ENCODE measurements around the gene EFNA3.
A peak's percentile ranks its signal among the peaks of the same experiment; 100 is the strongest.

Gene EFNA3

GRCh38 chr1:155048449-155049334 is 29.9 kb upstream of the EFNA3 start:
- no peak overlapping the region for H3K4me3 ChIP-seq (ENCODE audit: low read depth, low read length)

DNA sequence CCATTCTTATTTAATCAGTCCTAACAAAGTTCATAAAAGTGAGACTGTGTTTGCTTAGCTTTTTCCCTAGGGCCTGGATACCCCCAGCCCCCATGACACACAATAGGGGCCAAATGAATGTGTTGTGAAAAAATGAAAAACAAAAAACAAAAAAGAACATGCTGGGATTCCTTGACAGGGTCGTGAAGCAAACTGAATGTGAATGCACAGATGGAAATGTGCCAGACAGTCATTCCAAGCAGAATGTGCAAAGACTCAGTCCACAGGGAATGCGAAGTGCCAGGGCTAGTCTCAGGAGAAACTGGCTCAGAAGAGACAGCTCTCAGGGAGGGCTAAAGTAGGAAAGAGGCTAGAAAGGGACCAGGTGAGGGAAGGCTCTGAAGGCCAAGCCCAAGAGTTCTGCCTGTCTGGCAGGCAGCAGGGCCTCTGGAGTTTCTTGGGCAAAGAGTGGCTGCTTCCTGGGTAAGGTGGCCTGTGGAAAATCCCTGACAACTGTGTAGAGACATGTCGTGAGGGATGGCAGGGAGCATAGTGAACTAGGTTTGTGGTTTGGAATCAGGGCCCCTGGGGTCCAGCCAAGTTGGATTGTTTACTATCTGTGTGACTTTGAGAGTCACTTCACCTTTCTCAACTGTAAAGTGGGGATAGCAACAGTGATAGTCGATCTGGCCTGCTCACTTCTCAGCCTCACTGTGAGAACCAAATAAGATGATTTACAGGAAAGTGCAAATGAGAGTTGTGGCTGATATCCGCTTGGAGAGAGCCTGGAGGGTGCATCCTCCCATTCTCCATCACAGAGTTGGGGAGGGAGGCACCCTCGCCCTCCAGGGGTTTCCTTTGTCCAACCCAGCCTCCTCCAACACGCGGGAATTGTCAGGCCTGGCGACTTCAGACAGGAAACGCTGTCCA is 28.7 kb upstream of the EFNA3 start:
- peak overlapping the region; percentile 77 for H3K4me3 ChIP-seq (ENCODE audit: low read depth, low read length)
- TF ChIP-seq, protein P1, sequence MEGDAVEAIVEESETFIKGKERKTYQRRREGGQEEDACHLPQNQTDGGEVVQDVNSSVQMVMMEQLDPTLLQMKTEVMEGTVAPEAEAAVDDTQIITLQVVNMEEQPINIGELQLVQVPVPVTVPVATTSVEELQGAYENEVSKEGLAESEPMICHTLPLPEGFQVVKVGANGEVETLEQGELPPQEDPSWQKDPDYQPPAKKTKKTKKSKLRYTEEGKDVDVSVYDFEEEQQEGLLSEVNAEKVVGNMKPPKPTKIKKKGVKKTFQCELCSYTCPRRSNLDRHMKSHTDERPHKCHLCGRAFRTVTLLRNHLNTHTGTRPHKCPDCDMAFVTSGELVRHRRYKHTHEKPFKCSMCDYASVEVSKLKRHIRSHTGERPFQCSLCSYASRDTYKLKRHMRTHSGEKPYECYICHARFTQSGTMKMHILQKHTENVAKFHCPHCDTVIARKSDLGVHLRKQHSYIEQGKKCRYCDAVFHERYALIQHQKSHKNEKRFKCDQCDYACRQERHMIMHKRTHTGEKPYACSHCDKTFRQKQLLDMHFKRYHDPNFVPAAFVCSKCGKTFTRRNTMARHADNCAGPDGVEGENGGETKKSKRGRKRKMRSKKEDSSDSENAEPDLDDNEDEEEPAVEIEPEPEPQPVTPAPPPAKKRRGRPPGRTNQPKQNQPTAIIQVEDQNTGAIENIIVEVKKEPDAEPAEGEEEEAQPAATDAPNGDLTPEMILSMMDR (IDR thresholded peaks at IDR 0.05; ENCODE audit: low read depth, low read length) = no peak

More at GRCh38 chr1:155048449-155049334, 29.9 kb upstream of the EFNA3 start:
- TF ChIP-seq, protein P1 (IDR thresholded peaks at IDR 0.05; ENCODE audit: low read depth, low read length) = no peak

DNA sequence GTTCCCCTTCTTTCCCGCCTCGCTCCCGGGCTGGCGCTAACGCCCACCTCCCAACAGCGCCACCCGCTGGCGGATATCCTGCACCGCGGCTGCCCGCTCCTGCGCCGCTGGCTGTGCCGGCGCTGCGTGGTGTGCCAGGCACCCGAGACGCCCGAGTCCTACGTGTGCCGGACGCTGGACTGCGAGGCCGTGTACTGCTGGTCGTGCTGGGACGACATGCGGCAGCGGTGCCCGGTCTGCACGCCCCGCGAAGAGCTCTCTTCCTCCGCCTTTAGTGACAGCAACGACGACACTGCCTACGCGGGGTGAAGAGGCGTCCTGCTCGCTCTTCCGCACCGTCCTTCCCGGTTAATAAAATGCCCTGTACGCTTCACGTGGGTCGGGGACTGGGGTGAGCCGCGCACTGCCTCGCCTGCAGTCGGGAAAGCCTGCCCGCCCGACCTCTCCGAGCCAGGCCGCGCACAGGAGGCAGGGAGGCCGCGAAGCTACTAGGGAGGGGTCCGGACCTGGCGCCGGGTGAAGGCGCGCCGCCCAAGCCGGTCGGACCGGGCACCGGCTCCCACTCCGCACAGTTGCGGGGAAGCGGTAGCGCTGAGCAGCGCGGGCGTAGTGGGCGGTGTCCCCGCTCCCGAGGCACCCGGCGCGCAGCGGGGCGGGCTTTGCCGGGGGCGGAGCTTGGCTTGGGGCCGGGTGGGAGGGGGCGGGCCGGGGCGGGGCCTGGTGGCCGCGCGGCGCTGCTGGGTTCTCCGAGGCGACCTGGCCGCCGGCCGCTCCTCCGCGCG is 27.9 kb upstream of the EFNA3 start, which contains the start of gene ADAM15:
TSS of gene ADAM15 (plus strand) at position 757 of the 782 bp plus-strand sequence. CDS start 71 bp downstream, outside the sequence.
- TF ChIP-seq, protein P1 (IDR thresholded peaks at IDR 0.05; ENCODE audit: low read depth, low read length) = peak; percentile 90
- peak within 1 kb of the TSS; percentile 77 for H3K4me3 ChIP-seq (ENCODE audit: low read depth, low read length)

- H3K4me3 ChIP-seq (ENCODE audit: low read depth, low read length) = peak overlapping the region; percentile 77
- TF ChIP-seq, protein P1 (IDR thresholded peaks at IDR 0.05; ENCODE audit: low read depth, low read length) = no peak
Observed at GRCh38 chr1:155051342-155051776, 27.3 kb upstream of the EFNA3 start.

DNA sequence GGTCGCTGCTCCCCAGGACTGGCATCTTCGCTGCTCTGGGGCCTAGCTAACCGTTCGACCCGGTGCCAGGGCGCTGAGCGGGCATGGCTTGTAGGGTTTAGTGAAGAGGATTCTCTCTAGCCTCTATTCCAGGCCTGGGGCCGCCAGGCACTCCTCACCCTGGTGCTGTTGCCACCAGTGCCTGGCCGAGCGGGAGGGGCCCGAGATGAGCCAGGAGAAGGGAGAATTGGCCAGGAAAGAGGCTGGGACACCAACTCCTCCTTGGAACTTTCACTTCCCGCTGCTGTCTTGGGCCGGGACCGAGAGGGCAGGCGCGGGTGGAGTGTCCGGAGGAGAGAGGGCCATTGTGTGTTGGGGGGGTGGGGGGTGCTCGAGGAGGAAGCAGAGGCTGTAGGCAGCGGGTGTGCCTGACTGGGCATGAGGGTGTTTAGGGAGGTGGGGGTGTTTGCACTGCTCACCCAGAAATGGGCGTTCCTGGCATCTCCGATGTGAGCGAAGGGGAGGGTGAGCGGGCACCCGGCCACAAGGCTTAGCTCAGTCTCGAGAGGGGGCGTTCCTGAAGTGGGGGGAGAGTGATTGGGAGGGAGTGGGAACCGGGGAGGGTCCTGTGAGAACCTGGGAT is 26.7 kb upstream of the EFNA3 start:
- TF ChIP-seq, protein P1 (IDR thresholded peaks at IDR 0.05; ENCODE audit: low read depth, low read length) = no peak
- peak overlapping the region; percentile 77 for H3K4me3 ChIP-seq (ENCODE audit: low read depth, low read length)
